Right lung (tissue), 5 donors: ENCODE measurements around the gene RPS5. TPM values are rescaled to one million over a fixed set of nuclear protein-coding genes. Genes with fewer than 3 reads are reported as not detected.
"Not testable (repeated sequence)": the region's sequence is repeated elsewhere in the genome, so short reads cannot be mapped to it uniquely, and the experiment has no call there.

Experiments
- DNase-seq, 2 donors: peaks; one replicate each; pipeline ENCODE4 v3.0.0-alpha.2; 2013
- polyA plus RNA-seq, 5 donors: library from polyadenylated mRNA; unstranded; fragments of 120-200 nt; gene quantifications; one replicate each; pipeline versions ENCODE4 v1.2.1 to v1.2.3, GENCODE V29; 2013; ENCODE audit warnings: inconsistent platforms in 1 of 5, low replicate concordance in 1 of 5; ENCODE audit not compliant: insufficient read length in 5 of 5, insufficient read depth in 1 of 5

RPS5 gene
- polyA plus RNA-seq, 5 donors = 1,196 to 1,701 (median 1,259) TPM

DNA sequence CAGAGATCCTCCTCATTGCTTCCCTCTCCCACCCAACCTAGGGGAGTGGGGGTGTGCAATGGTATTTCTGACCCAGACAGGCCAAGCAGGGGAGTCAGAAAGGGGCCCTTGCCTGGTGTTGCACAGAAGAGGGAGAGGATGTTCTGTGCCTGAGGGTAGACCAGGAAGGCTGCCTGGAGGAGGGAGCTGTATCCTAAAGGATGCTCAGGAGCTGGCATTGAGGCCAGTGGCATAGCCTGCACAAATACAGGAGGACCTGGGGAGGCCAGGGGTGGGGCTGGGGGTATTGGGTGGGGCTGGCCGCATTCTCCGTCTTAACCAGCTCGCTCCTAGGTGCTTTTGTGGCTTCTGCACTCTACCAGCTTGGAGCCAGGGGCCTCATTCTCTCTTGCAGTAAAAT, 12.8 kb downstream of the RPS5 start:
- no peak for DNase-seq

DNA sequence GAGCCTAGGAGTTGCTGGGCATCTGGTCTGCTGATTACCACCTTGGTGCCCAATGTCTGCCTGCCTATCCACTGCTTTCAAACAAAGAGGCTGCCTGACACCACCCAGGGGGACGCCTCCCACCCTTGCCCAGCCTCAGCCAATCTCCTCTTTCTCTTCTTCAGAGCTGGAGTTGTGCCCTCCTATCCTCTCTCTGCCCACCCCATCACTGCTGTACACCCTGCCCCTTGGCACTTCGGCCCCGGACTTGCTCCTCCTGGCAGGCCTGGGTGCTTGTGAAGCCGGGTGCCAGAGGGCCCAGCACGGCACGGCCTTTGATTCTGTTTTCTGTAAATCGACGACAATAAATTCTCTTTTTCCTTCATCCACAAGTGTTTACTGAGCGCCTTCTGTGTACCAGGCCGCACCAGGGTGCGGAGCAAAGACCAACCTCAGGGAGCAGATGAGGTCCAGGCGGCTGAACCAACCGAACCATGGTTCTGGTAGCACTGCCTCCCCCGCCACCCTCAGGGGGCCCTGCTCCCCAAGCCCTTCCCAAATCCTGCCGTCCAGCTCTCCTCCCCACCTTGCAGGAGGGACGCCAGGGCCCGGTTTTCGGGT, 13.3 kb downstream of the RPS5 start:
- DNase-seq = no peak

DNA sequence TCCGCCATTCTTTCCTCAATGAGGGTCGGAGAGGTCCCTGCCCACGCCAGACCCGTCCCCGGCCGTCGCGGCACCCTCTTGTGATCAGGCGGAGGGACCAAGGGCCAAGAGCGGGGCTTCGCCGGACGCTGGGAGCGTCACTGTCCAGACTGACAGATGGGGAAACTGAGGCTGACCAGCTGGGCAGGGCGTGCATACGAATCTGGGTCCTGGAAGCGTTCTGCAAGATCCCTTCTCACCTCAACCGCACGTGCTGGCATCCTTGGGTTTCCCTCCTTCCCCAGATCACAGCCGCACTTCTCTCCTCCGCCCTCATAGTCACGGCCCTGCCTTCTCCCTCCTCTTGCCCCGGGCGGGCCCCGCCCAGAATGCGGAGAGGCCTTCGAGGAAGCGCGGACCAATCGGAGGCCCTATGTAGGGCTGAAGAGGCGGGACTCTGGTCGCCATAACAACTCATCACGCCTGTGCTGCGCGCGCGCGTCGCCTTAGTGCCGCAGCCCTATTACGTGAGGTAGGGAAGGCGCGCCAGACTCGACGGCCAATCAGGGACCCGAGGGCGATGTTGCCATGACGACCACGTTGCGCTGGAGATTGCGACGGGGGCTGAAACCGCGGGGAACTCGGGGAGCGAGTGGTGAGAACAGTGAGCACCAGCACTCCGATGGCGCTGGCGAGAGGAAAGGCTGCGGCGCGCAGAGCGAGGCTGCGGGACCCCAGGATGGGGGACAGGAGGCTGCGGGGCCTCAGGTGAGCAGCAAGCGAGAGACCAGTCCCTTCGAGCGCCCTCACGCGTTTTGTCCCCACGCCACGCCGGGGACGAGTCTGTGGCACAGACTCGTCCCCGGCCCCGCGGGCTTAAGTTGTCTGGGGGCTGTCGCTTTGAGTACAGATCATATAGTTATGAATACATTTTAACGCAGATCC, 14.1 kb downstream of the RPS5 start:
- peak; percentile 100 for DNase-seq

DNA sequence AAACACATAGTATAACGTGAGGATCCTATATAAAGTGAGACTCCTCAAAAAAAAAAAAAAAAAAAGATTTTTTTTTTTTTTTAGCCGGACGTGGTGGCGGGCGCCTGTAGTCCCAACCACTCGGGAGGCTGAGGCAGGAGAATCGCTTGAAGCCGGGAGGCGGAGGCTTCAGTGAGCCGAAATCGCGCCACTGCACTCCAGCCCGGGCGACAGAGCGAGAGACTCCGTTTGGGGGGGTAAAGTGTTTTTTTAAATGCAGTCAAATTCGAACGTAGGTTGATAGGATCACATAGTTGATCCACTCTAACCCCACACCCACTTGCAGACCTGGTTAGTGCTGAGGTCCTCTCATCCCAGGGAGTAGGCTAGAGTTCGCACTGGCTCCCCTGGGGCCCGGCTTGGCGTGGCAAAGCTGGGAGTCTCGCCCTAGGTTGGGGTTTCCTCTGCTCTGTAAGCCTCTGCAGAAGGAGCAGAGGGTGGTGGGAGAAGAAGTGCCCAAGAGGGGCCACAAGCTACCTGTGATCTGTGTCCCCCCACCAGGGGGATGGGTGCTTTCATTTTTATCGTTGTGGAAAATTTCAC, 14.9 kb downstream of the RPS5 start:
- DNase-seq = no peak

DNA sequence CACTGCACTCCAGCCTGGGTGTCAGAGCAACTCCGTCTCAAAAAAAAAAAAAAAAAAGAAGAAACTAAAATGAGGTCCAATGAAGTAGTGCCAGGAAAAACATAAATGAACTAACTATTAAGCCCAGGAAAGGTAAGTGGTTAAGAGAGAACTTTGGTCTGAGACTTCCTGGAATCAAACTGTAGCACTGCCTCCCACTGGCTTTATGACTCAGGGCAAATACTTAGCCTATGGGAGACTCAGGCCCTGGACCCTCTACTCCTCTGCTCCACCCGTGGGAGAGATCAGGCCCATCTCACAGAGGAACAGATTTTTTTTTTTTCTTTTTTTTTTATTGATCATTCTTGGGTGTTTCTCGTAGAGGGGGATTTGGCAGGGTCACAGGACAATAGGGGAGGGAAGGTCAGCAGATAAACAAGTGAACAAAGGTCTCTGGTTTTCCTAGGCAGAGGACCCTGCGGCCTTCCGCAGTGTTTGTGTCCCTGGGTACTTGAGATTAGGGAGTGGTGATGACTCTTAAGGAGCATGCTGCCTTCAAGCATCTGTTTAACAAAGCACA, 16.9 kb downstream of the RPS5 start:
- DNase-seq = not testable (repeated sequence)

DNA sequence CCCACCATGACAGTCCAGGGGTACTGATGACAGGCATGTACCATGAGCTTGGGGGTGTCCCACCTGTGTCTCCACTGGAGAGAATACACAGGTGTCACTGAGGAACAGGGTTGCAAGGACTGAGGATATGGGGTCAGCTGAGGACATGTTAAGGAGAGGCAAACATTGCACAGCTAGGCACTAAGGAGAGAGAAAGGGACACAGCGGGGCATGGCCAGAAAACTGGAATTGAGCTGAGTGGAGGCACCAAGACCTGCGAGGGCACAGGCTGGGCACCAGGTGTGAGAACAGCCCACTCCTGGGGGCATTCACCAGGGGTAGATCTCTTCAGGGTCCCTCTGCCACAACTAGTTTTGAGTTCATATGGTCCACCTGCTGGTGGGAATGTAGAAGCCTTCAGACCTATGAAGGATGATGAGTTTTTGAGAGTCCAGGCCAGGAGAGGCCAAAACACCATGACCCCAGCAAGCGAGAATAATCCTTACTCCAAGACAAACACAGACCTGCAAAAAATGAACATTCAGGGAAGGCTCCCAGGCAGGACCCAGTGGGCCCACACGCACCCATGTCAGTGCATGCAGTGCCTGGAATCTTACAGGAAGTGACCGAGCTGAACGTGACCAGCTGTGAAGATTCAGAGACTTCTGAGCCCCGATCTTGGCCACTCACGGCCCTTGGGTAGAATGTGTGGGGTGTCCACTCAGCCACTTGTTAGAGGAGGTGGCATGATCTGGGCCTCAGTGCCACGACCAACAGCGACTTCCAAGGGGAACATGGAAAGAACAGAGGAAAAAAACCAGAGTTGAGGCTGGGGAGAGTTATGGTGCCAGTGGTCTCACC, 20.0 kb downstream of the RPS5 start:
- no peak for DNase-seq

DNA sequence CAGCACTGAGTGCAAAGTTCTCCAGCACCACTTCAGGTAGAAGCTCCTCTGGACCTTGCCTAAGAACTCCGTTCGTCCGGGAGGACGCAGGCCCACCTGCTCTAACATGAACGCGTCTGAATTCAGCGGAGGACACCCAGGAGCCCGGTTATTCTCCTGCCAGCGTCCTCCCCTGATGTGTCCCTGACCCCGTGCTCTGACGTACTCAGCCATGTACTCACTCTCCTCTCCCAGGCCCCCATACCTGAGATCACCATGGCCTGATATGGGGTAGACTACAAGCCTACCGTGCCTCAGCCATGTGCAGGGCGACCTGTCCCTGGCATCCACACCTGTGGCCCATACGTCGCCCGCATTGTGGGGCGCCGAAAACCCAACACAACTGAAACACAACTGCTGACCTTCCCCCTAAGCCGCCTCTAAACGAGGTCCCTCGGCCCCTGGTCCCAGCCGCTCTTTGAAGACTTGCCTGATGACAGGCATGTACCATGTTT, 20.6 kb downstream of the RPS5 start:
- DNase-seq = no peak

DNA sequence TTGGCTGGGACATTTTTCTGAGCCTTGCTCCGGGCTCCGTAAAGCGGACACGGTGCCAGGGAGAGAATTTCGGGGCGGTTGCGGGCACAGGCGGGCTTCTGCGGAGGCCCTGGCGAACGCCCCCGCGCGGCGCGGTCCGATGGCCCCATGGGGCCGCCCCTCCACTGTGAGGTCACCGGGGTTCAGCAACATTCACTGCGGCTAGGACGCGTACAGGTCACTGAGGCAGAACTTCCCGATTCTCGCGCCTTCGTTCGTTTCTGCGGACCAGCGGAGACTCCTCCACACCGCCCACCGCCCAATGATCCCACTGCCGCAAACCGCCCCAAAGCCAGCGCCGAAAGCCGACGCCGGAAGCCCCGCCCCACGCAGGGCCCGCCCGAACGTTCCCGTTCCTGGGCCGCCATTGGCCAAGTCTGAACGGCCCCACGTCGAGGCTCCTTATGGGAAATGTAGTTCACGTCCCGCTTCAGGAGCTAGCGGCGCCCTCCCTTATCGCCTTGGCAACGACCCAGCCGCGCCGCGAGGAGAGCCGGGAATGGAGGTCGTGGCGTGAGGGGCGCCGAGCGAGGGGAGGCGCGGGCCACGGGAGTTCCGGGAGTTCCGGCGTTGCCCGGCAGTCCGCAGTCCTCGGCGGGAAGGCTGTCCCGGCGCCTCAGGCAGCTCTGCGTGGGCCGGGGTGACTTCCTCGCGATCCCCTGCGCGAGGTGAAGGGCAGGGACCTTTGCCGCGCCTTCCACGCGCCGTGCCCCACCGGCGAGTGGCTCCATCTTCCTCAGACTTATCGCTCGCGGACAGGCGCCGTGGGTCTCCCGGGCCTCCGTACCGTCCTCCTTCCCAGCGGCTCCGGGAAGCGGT, 21.3 kb downstream of the RPS5 start, which contains the start of gene ZNF584:
ZNF584 (plus strand) TSS at position 498 of the 858 bp plus-strand sequence. CDS start 499 bp downstream, outside the sequence.
- peak; percentile 94 to 96 for DNase-seq

DNA sequence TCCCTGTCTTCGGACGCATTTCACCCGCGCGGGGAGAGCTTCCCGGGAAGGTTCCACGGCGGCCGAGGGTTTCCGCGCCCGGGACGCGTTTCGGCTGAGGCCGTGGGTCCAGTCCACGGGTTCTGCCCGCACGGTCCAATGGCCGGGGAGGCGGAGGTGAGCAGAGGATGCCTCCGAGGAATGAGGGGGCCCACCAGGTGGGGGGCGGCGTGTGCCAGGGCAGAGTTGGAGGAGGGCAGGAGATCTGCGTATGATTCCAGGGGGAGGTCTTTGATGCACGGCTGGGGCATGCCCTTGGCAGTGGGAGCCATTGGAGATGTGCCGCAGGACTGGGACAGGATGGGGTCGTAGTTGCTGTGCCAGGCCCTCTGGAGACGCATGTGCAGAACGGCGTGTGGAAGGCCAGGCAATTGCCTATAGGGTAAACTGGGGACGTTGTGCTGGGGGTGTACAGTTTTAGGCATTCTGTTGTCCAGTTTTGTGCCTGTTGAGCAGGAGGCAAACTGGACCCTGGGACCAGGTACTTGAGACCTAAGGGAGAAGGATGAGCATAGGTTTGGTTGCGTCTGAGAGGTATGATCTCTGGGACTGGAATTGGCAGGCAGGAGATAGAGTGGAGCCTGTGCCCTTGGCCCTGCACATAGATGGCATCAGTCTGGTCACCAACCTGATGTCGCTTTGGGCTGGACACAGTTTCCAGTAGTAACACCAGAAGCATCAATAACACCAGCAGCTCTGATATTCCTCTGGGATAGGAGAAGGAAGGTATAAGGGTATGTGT, 22.1 kb downstream of the RPS5 start:
- DNase-seq = peak in 1 of 2 donors; percentile 16

DNA sequence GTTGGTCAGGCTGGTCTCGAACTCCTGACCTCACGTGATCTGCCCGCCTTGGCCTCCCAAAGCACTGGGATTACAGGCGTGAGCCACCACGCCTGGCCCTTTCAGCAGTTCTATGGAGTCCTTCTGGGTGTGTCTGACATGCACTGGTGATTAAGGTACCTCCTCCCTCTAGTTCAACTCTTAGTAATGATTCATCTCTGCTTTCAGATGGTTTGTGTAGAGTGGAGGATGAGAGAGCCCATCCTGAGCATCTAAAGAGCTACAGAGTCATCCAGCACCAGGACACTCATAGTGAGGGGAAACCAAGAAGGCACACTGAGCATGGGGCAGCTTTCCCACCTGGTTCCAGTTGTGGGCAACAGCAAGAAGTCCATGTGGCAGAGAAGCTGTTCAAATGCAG, 29.5 kb downstream of the RPS5 start:
- DNase-seq = no peak

DNA sequence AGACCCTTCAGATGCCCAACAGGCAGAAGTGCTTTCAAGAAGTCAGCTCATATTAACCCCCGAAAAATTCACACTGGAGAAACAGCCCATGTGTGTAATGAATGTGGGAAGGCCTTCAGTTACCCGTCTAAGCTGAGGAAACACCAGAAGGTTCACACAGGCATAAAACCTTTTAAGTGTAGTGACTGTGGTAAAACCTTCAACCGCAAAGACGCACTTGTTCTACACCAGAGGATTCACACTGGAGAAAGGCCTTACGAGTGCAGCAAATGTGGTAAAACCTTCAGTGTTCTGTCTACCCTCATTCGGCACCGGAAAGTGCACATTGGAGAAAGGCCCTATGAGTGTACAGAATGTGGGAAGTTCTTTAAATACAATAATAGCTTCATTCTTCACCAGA, 30.0 kb downstream of the RPS5 start:
- no peak for DNase-seq

DNA sequence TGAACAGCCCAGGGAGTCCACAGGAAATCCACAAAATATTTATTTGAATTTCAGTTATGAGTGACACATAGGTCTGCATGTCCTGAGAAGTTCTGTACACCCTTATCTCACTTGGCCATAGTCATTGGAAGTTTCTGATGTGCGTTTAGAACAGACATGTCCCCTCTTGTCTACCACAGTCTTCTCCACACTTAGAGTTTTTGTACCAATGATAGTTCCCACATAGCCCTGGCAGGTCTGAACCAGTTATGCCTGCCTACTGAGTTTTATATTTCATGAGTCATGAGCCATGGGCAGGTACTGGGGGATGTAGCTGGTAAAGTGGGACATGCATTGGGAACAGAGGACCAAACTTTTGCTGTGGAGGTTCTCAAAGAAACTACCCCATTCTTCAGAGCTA, 41.5 kb downstream of the RPS5 start:
- no peak for DNase-seq

DNA sequence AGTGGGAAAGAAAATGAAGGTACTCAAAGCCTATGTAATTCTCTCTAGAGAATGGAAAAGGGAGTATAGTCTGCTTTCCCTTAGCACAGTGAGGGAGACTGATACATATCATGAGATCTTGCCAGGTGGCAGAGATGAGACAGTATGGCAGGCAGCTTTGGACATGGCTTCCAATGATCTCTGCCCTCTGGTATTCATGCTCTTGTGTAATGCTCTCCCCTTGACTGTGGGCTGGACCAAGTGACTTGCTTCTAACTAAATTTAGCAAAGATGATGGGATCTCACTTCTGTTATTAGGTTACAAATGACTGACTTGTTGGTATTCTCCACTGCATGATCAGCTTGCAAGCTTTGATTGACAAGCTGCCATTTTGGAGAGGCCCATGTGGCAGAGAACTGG, 42.7 kb downstream of the RPS5 start:
- DNase-seq = no peak

DNA sequence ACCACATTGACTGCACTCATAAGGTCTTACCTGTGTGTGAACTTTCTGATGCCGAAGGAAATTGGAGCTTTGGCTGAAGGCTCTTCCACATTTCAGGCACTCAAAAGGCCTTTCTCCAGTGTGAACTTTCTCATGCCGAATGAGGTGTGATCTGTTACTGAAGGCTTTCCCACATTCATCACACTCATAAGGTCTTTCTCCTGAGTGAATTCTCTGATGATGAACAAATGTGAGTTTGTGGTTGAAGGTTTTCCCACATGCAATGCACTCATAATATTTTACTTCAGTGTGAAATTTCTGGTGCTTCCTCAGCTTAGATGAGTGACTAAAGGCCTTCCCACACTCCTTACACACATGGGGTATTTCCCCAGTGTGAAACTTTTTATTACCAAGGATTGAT, 47.1 kb downstream of the RPS5 start:
- DNase-seq = no peak

DNA sequence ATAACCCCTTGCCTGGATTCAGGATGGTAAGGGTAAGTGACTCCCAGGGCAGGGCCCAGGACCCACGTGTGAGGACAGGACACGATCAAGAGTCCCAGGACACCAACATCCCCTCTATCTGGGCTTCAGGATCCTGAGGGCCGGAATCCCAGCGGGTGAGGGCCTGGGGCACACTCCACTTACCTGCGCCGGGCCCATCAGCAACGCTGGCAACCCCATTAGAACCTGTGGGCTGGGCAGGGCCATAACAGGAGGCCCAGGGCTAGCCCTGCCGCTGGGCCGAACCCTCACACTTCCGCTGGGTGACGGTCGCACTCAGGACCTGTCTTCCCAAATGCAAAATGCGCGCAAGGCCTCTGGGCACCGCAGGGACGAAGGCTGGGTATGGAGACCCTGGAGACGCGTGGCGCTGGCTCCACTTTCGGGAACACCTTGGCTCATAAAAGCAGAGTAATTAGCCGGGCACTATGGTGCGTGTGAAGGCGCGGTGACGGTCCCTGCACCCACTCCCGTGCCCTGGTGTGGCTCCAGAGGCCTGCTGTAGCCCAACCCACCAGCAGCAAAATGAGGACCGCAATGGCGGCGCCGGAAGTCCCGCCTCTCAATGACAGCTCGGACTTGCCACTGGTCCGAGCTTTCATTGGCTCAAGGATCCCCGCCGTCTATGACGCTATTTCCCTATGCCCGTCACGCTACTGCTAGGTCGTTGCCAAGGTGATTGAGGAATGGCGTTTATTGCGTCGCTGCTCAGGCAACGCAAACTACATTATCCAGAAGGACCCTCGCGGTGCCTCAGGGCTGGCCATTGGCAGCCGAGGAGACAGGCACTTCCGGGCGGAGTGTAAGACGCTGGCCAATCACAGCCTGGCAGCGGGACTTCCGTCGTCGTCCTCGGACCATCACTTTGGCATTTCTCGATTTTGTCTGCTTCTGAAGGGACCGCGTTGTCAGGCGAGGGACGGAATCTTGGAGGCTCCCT, 52.8 kb downstream of the RPS5 start, which contains the start of gene ZNF132:
ZNF132 (minus strand) TSS at position 578 of the 979 bp plus-strand sequence; CDS start at position 246, 332 bp downstream.
- DNase-seq = peak; percentile 98 to 99

DNA sequence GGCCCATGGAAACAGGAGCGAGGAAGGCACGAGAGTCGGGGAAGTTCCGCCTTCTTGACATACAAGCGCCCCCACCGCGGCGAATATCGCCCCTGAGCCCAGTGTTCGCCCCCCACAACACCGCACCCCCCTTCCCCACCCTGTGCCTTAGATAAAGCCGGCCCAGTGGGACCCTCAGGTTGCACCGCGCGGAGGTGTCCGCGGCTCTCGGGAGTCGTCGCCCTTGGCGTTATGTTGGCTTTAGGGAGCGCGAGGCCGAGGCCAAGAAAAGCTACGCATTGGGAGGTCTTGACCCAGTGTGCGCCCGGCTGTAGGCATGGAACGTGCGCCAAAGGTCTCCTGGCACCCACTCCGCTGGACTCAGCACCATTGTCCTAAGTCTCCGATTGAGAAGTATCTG, 53.5 kb downstream of the RPS5 start:
- DNase-seq = no peak

DNA sequence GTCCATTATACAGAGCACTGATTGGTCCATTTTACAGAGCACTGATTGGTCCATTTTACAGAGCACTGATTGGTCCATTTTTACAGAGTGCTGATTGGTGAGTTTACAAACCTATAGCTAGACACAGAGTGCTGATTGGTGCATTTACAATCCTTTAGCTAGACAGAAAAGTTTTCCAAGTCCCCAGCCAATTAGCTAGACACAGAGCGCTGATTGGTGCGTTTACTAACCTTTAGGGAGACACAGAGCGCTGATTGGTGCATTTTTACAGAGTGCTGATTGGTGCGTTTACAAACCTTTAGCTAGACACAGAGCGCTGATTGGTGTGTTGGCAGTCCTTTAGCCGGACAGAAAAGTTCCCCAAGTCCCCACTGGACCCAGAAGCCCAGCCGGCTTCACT, 55.9 kb downstream of the RPS5 start:
- not testable (repeated sequence) for DNase-seq
